Tibial artery (tissue), 4 donors: ENCODE results near the gene CIITA.

Experiments used
- DNase-seq, 2 donors: peaks; one replicate each; pipeline ENCODE4 v3.0.0-alpha.2; 2019
- H3K27ac ChIP-seq, 2 donors: fragments of 200-600 bp; sonication (generic) in 1 of 2; 1 replicate in 1 of 2; 2 replicates in 1 of 2; pipeline ENCODE4 v1.5.1; 2018 to 2019; ENCODE audit warnings: mild to moderate bottlenecking in 1 of 2
- H3K27me3 ChIP-seq, 2 donors: fragments of 200-600 bp; sonication (generic) in 1 of 2; one replicate each; pipeline versions ENCODE4 v1.5.1 to v1.6.0; 2016 to 2019
- H3K36me3 ChIP-seq, 3 donors: fragments of 200-600 bp; sonication (generic) in 2 of 3; one replicate each; pipeline ENCODE4 v1.5.1; 2016 to 2019; ENCODE audit warnings: mild to moderate bottlenecking in 2 of 3
- H3K4me1 ChIP-seq, 4 donors: fragments of 200-600 bp; sonication (generic) in 2 of 4; 1 replicate in 3 of 4; 2 replicates in 1 of 4; pipeline ENCODE4 v1.5.1; 2016 to 2019
- H3K4me3 ChIP-seq, 2 donors: fragments of 200-600 bp; sonication (generic) in 1 of 2; 1 replicate in 1 of 2; 2 replicates in 1 of 2; pipeline ENCODE4 v1.5.1; 2018 to 2019; ENCODE audit warnings: mild to moderate bottlenecking in 2 of 2
- H3K9me3 ChIP-seq, 3 donors: fragments of 200-600 bp; sonication (generic) in 1 of 3; one replicate each; pipeline ENCODE4 v1.5.1; 2016 to 2019
- CTCF ChIP-seq, 2 experiments: fragments of 200-600 bp in 1 of 2; fragments of 450-650 bp in 1 of 2; IDR thresholded peaks; one replicate each; pipeline ENCODE4 v1.5.1; 2017 to 2019; ENCODE audit warnings: antibody characterized with exemption in 2 of 2, mild to moderate bottlenecking in 1 of 2, moderate library complexity in 1 of 2
- intact Hi-C: fragments of 100-400 bp; cut with DNase I; formaldehyde crosslinking; loops from one replicate; pipeline ENCODE4 v1.15.0; 2023; ENCODE audit warnings: low total_unique reads

Gene CIITA

GRCh38 chr16:10967986-10968385, 91.0 kb downstream of the CIITA start:
- Histone ChIP-seq H3K4me1 (peaks cover 0 to 28% (median 16%) of the 10 kb centered on the region in 4 donors), H3K36me3 (peaks cover 6 to 23% (median 8%) of the 10 kb centered on the region in 3 donors), H3K9me3 (no peaks in the 10 kb centered on the region), H3K4me3 (no peak overlapping the region), H3K27me3 (no peaks in the 10 kb centered on the region), H3K27ac (no peak overlapping the region)
- no peak for TF ChIP-seq CTCF (IDR thresholded peaks at IDR 0.05)
- no peak for DNase-seq
- intact Hi-C loops: loop anchor here (10.0 kb wide), 1 partner anchor 427 kb away; no protein-coding TSS in a partner anchor

GRCh38 chr16:10968498-10968897, 91.5 kb downstream of the CIITA start:
- no peaks in the 10 kb centered on the region for H3K9me3 ChIP-seq
- DNase-seq: no peak
- intact Hi-C loops: loop anchor here (10.0 kb wide), 1 partner anchor 426 kb away; no protein-coding TSS in a partner anchor
- no peak for TF ChIP-seq CTCF (IDR thresholded peaks at IDR 0.05)
- no peaks in the 10 kb centered on the region for H3K27me3 ChIP-seq
- H3K36me3 ChIP-seq: peaks cover under 1 to 18% (median 3%) of the 10 kb centered on the region in 3 donors
- H3K4me1 ChIP-seq: peaks cover 0 to 31% (median 16%) of the 10 kb centered on the region in 4 donors
- no peak overlapping the region for H3K4me3 ChIP-seq
- H3K27ac ChIP-seq: no peak overlapping the region

GRCh38 chr16:10969615-10970014, 92.6 kb downstream of the CIITA start:
- TF ChIP-seq CTCF (IDR thresholded peaks at IDR 0.05): no peak
- intact Hi-C loops: loop anchor here (2.0 to 10.0 kb wide), 3 partner anchors 287 to 425 kb away; partner anchors contain the start of genes RMI2 and SOCS1
- H3K27me3 ChIP-seq: no peaks in the 10 kb centered on the region
- H3K4me1 ChIP-seq: peaks cover 0 to 26% (median 12%) of the 10 kb centered on the region in 4 donors
- no peak overlapping the region for H3K4me3 ChIP-seq
- DNase-seq: no peak
- H3K36me3 ChIP-seq: peaks cover 0 to 14% (median 3%) of the 10 kb centered on the region in 3 donors
- no peaks in the 10 kb centered on the region for H3K9me3 ChIP-seq
- H3K27ac ChIP-seq: peak overlapping the region in 1 of 2 donors; percentile 29

- Histone ChIP-seq H3K4me1 (peaks cover 0 to 26% (median 12%) of the 10 kb centered on the region in 4 donors), H3K4me3 (no peak overlapping the region), H3K9me3 (no peaks in the 10 kb centered on the region), H3K36me3 (peaks cover 0 to 14% (median 7%) of the 10 kb centered on the region in 3 donors), H3K27me3 (no peaks in the 10 kb centered on the region), H3K27ac (peak overlapping the region in 1 of 2 donors; percentile 29)
- TF ChIP-seq CTCF (IDR thresholded peaks at IDR 0.05): no peak
- peak in 1 of 2 donors; percentile 63 for DNase-seq
- intact Hi-C loops: loop anchor here (2.0 to 10.0 kb wide), 2 partner anchors 287 to 375 kb away; partner anchors contain the start of genes RMI2 and SOCS1
Measured at GRCh38 chr16:10970065-10970464, 93.1 kb downstream of the CIITA start.

- H3K9me3 ChIP-seq: no peaks in the 10 kb centered on the region
- no peaks in the 10 kb centered on the region for H3K27me3 ChIP-seq
- peaks cover 0 to 26% (median 12%) of the 10 kb centered on the region in 4 donors for H3K4me1 ChIP-seq
- H3K4me3 ChIP-seq: no peak overlapping the region
- intact Hi-C loops: loop anchor here (2.0 to 10.0 kb wide), 2 partner anchors 285 to 373 kb away; partner anchors contain the start of genes RMI2 and SOCS1
- peaks cover 0 to 12% (median 12%) of the 10 kb centered on the region in 3 donors for H3K36me3 ChIP-seq
- TF ChIP-seq CTCF (IDR thresholded peaks at IDR 0.05): peak; percentile 79 to 91
- DNase-seq: peak; percentile 60 to 72
- peak overlapping the region; percentile 47 to 49 for H3K27ac ChIP-seq
Measured at GRCh38 chr16:10971560-10971961, 94.6 kb downstream of the CIITA start.
